MM.1S (cell line): ENCODE results near the gene ABCB10.

Experiments used
- DNase-seq: peaks from one replicate; pipeline ENCODE4 v3.0.0-alpha.2; 2015
- H2AFZ ChIP-seq: fragments of 300-600 bp; sonication (generic); 2 replicates; pipeline ENCODE4 v1.6.0; 2016; ENCODE audit warnings: antibody characterized with exemption, low read length
- H3F3A ChIP-seq: fragments of 300-600 bp; sonication (generic); 2 replicates; pipeline ENCODE4 v1.6.1; 2016; ENCODE audit warnings: mild to moderate bottlenecking, antibody characterized with exemption, low read length, moderate library complexity, mixed read lengths; ENCODE audit not compliant: insufficient read depth
- H3K27ac ChIP-seq: fragments of 300-600 bp; sonication (generic); 2 replicates; pipeline ENCODE4 v1.5.1; 2016; ENCODE audit warnings: mild to moderate bottlenecking, low read length
- H3K27me3 ChIP-seq: fragments of 300-600 bp; sonication (generic); replicated peaks from 2 replicates; pipeline ENCODE4 v1.6.0; 2016; ENCODE audit warnings: low read length; ENCODE audit not compliant: insufficient read depth
- H3K36me3 ChIP-seq: fragments of 300-600 bp; sonication (generic); replicated peaks from 2 replicates; pipeline ENCODE4 v1.6.1; 2016; ENCODE audit warnings: mild to moderate bottlenecking, low read length, mixed read lengths; ENCODE audit not compliant: insufficient read depth
- H3K4me1 ChIP-seq: fragments of 300-600 bp; sonication (generic); 2 replicates; pipeline ENCODE4 v1.6.1; 2016; ENCODE audit warnings: low read length, mixed read lengths
- H3K4me2 ChIP-seq: fragments of 300-600 bp; sonication (generic); 2 replicates; pipeline ENCODE4 v1.6.0; 2016; ENCODE audit warnings: low read depth, low read length
- H3K4me3 ChIP-seq: fragments of 300-600 bp; sonication (generic); 2 replicates; pipeline ENCODE4 v1.5.1; 2016; ENCODE audit warnings: low read length, mixed read lengths
- H3K79me2 ChIP-seq: fragments of 300-600 bp; sonication (generic); 2 replicates; pipeline ENCODE4 v1.6.1; 2016; ENCODE audit warnings: mixed run types, low read length, mixed read lengths
- H3K9ac ChIP-seq: fragments of 300-600 bp; sonication (generic); 2 replicates; pipeline ENCODE4 v1.6.1; 2016; ENCODE audit warnings: low read length, mixed read lengths
- H3K9me2 ChIP-seq: fragments of 300-600 bp; sonication (generic); replicated peaks from 2 replicates; pipeline ENCODE4 v1.6.1; 2016; ENCODE audit warnings: mild to moderate bottlenecking, low read length, mixed read lengths; ENCODE audit not compliant: insufficient read depth
- H3K9me3 ChIP-seq: fragments of 300-600 bp; sonication (generic); replicated peaks from 2 replicates; pipeline ENCODE4 v1.6.1; 2016; ENCODE audit warnings: mild to moderate bottlenecking, low read length, mixed read lengths; ENCODE audit not compliant: insufficient read depth
- H4K20me1 ChIP-seq: fragments of 300-600 bp; sonication (generic); 2 replicates; pipeline ENCODE4 v1.6.1; 2016; ENCODE audit warnings: mild to moderate bottlenecking, low read length, moderate library complexity, mixed read lengths; ENCODE audit not compliant: insufficient read depth
- EZH2 ChIP-seq: fragments of 300-600 bp; sonication (generic); optimal IDR thresholded peaks from 2 replicates; pipeline ENCODE3; 2017; ENCODE audit warnings: low read depth, mild to moderate bottlenecking, antibody characterized with exemption, low read length, mixed read lengths
- EZH2phosphoT487 ChIP-seq: fragments of 300-600 bp; sonication (generic); IDR thresholded peaks from 2 replicates; pipeline ENCODE4 v1.6.1; 2018; ENCODE audit warnings: antibody characterized with exemption, low read length
- TF ChIP-seq, protein P1 (sequence below): fragments of 300-600 bp; sonication (generic); IDR thresholded peaks from 2 replicates; pipeline ENCODE4 v1.5.1; 2016; ENCODE audit warnings: antibody characterized with exemption, low read length, mixed read lengths

ABCB10 gene

DNA sequence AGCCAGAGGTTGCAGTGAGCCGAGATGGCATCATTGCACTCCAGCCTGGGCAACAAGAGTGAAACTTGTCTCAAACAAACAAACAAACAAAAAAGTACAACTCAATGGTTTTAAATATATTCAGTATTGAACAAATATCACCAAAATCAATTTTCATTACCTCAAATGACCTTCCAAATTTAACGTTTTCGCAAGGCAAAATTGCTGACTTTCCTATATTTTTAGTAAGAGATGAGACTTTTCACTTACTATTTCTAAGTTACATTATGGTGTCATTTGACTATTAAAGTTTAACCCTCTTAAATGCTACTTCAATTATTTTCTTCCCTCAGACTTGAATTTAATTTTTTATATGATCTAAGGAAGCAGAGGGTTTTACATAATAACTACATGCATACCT is 23.0 kb upstream of the ABCB10 start:
- Histone ChIP-seq H3K9me2 (no peaks in the 10 kb centered on the region), H3K9ac (no peak overlapping the region), H4K20me1 (no peaks in the 10 kb centered on the region), H3K36me3 (no peaks in the 10 kb centered on the region), H3K4me3 (no peak overlapping the region), H3K27ac (no peak overlapping the region), H3K9me3 (no peaks in the 10 kb centered on the region), H2AFZ (no peak overlapping the region), H3F3A (no peaks in the 10 kb centered on the region), H3K27me3 (no peaks in the 10 kb centered on the region), H3K79me2 (no peaks in the 10 kb centered on the region), H3K4me1 (no peaks in the 10 kb centered on the region), H3K4me2 (no peak overlapping the region)
- no peak for DNase-seq
- TF ChIP-seq, protein P1, sequence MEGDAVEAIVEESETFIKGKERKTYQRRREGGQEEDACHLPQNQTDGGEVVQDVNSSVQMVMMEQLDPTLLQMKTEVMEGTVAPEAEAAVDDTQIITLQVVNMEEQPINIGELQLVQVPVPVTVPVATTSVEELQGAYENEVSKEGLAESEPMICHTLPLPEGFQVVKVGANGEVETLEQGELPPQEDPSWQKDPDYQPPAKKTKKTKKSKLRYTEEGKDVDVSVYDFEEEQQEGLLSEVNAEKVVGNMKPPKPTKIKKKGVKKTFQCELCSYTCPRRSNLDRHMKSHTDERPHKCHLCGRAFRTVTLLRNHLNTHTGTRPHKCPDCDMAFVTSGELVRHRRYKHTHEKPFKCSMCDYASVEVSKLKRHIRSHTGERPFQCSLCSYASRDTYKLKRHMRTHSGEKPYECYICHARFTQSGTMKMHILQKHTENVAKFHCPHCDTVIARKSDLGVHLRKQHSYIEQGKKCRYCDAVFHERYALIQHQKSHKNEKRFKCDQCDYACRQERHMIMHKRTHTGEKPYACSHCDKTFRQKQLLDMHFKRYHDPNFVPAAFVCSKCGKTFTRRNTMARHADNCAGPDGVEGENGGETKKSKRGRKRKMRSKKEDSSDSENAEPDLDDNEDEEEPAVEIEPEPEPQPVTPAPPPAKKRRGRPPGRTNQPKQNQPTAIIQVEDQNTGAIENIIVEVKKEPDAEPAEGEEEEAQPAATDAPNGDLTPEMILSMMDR = no peak
- no peak for TF ChIP-seq EZH2phosphoT487
- TF ChIP-seq EZH2 = no peak

DNA sequence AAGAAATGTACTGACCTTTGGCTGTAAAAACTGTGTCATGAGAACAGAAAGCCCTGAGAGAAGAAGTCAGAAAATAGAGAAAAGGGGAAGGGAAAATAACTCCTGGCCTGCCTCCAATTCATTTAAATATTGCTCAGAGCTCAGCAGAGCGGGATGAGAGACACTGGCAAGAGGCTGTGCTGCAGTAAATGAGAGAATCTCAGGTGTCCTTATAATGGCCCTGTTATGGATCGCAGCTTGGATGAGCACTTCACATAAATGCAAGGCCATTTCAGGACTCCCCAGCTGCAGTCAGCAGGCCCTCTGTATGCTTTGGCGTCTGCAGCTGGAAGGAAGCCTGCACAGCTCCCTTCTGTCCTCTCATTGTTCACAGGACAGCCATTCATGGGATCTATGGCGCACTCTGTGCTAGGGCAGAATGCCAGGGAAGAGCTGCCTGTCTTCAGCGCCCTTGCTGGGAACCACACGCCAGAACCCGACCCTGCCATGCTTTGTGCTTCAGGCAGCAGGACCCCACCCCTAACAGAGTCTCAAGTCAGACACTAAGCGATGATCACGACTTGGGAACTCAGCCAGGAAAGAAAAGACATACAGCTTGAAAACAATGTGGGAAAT is 20.7 kb upstream of the ABCB10 start:
- H3K9me2 ChIP-seq = no peaks in the 10 kb centered on the region
- H3K4me3 ChIP-seq = no peak overlapping the region
- H2AFZ ChIP-seq = 0 out of 2 replicates have a peak overlapping the region, but pooled peaks have one; percentile 4
- DNase-seq = no peak
- H3F3A ChIP-seq = no peaks in the 10 kb centered on the region
- no peaks in the 10 kb centered on the region for H3K9me3 ChIP-seq
- no peaks in the 10 kb centered on the region for H3K36me3 ChIP-seq
- no peak overlapping the region for H3K9ac ChIP-seq
- no peaks in the 10 kb centered on the region for H4K20me1 ChIP-seq
- H3K79me2 ChIP-seq = no peaks in the 10 kb centered on the region
- H3K4me2 ChIP-seq = no peak overlapping the region
- H3K27ac ChIP-seq = no peak overlapping the region
- no peaks in the 10 kb centered on the region for H3K27me3 ChIP-seq
- H3K4me1 ChIP-seq = no peaks in the 10 kb centered on the region
- TF ChIP-seq EZH2 = no peak
- TF ChIP-seq, protein P1 = no peak
- TF ChIP-seq EZH2phosphoT487 = no peak

DNA sequence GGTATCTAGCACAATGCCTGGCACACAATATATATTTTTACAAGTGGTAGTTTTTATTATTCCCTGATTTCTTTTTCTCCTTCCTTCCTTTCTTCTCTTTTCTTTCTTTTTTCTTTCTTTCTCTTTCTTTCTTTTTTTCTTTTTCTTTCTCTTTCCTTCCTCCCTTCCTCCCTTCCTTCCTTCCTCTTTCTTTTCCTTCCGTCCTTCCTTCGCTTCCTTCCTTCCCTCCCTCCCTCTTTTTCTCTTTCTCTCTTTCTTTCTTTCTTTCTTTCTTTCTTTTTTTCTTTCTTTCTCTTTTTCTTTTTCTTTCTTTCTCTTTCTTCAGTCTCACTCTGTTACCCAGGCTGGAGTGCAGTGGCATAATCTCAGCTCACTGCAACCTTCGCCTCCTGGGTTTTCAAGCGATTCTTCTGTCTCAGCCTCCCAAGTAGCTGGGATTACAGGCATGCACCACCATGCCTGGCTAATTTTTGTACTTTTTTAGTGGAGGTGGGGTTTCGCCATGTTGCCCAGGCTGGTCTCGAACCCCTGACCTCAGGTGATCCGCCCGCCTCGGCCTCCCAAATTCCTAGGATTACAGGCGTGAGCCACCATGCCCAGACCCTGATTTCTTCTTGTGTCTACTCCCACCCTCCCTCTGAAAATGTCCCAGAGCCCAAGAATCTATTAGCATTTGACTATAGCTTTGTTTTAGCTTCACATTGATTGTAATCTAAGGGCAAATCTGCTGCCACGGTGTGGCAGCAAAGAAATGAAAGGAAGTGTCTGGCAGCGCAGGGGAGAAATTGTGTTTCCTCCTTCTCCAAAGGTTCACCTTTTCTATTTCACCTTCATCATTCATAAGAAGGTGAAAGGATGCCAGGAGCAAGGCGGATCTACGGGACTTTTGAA is 19.9 kb upstream of the ABCB10 start:
- H3K79me2 ChIP-seq = no peaks in the 10 kb centered on the region
- no peak overlapping the region for H3K9ac ChIP-seq
- H3K4me1 ChIP-seq = no peaks in the 10 kb centered on the region
- no peaks in the 10 kb centered on the region for H3K36me3 ChIP-seq
- no peaks in the 10 kb centered on the region for H4K20me1 ChIP-seq
- H2AFZ ChIP-seq = 0 out of 2 replicates have a peak overlapping the region, but pooled peaks have one; percentile 4
- H3K9me2 ChIP-seq = no peaks in the 10 kb centered on the region
- no peak overlapping the region for H3K4me2 ChIP-seq
- no peaks in the 10 kb centered on the region for H3F3A ChIP-seq
- TF ChIP-seq EZH2 (no peak), EZH2phosphoT487 (no peak)
- TF ChIP-seq, protein P1 = no peak
- H3K4me3 ChIP-seq = no peak overlapping the region
- no peaks in the 10 kb centered on the region for H3K9me3 ChIP-seq
- H3K27me3 ChIP-seq = no peaks in the 10 kb centered on the region
- no peak overlapping the region for H3K27ac ChIP-seq
- DNase-seq = no peak
